Kidney (tissue), 14 donors: Measurements from ENCODE around the gene DNAAF8. TPM values are rescaled to one million over a fixed set of nuclear protein-coding genes. Genes with fewer than 3 reads are reported as not detected.
A peak's percentile ranks its signal among the peaks of the same experiment; 100 is the strongest.

Source experiments
- DNase-seq, 5 donors: peaks; one replicate each; pipeline ENCODE4 v3.0.0-alpha.2; 2013 to 2020
- FAIRE-seq: peaks from 2 replicates; lab custom pipeline; 2012; peaks lifted over from hg19 to GRCh38; lab: Jason Lieb, UNC
- H3K27ac ChIP-seq, 2 donors: one replicate each; pipeline ENCODE4 v1.7.0; 2013; ENCODE audit warnings: low read depth in 2 of 2, low read length in 2 of 2, inconsistent platforms in 1 of 2
- H3K27me3 ChIP-seq: one replicate; pipeline ENCODE4 v1.7.1; 2013; ENCODE audit warnings: low read length, inconsistent platforms; ENCODE audit not compliant: control insufficient read depth, insufficient read depth
- H3K36me3 ChIP-seq, 3 donors: one replicate each; pipeline versions ENCODE4 v1.7.0 to v1.7.1; 2013; ENCODE audit warnings: low read length in 3 of 3, control low read depth in 1 of 3, inconsistent platforms in 1 of 3; ENCODE audit not compliant: insufficient read depth in 3 of 3, control insufficient read depth in 2 of 3
- H3K4me1 ChIP-seq, 3 donors: one replicate each; pipeline versions ENCODE4 v1.7.0 to v1.7.1; 2013; ENCODE audit warnings: low read length in 3 of 3, inconsistent platforms in 1 of 3, low read depth in 1 of 3; ENCODE audit not compliant: control insufficient read depth in 2 of 3, insufficient read depth in 2 of 3
- H3K4me3 ChIP-seq, 3 donors: one replicate each; pipeline versions ENCODE4 v1.7.0 to v1.8.1; 2013; ENCODE audit warnings: low read length in 3 of 3, control low read depth in 1 of 3, inconsistent platforms in 1 of 3
- H3K9ac ChIP-seq, 3 donors: one replicate each; pipeline versions ENCODE4 v1.7.0 to v1.7.1; 2013; ENCODE audit warnings: low read length in 3 of 3, control low read depth in 1 of 3, inconsistent platforms in 1 of 3
- H3K9me3 ChIP-seq, 3 donors: one replicate each; pipeline versions ENCODE4 v1.7.0 to v1.7.1; 2013; ENCODE audit warnings: low read length in 3 of 3, control low read depth in 1 of 3, inconsistent platforms in 1 of 3; ENCODE audit not compliant: control insufficient read depth in 2 of 3, insufficient read depth in 1 of 3
- CTCF ChIP-seq: IDR thresholded peaks from 3 replicates; pipeline ENCODE4 v1.5.1; 2012; ENCODE audit warnings: mild to moderate bottlenecking, moderate library complexity, borderline replicate concordance; ENCODE audit not compliant: insufficient read depth; ENCODE audit errors: extremely low read depth
- intact Hi-C: fragments of 100-400 bp; cut with DNase I; formaldehyde crosslinking; loops from one replicate; pipeline ENCODE4 v1.11.1; 2022
- polyA plus RNA-seq: library from polyadenylated mRNA; stranded (reverse); fragments of 350-450 nt; fragmentation: Illumina TruSeq; extraction: RNeasy Lipid Tissue Mini Kit (QIAGEN cat#74804); gene quantifications from one replicate; pipeline ENCODE4 v1.2.3, GENCODE V29; 2014; ENCODE audit warnings: low read depth, low replicate concordance; ENCODE audit not compliant: insufficient read depth
- total RNA-seq: library from RNA; stranded (reverse); fragmentation: NEBNext Ultra II Directional; extraction: Animal tissue kit (Norgen Biotek cat#: 25700); gene quantifications from one replicate; pipeline ENCODE4 v1.2.1, GENCODE V29; 2021
- donor health status: control.
- donor health status: control.
- donor health status: control.
- donor health status: control.
- donor health status: control.
- donor health status: DM: yes; HTN: yes; CAD: no.
- donor health status: Normal renal cell carcinoma (clear cell type).

DNAAF8 gene
- total and polyA plus RNA-seq, 2 donors from 2014 or later, result 1.8 to 4.0 TPM

- peak in 1 of 5 donors; percentile 72 for DNase-seq
- H3K36me3 ChIP-seq, result peaks cover 5 to 20% (median 10%) of the 10 kb centered on the region in 3 donors
- H3K27me3 ChIP-seq, result no peaks in the 10 kb centered on the region
- peak overlapping the region in 1 of 3 donors; percentile 31 for H3K9ac ChIP-seq
- intact Hi-C loops, result no loop called here
- no peak for TF ChIP-seq CTCF
- FAIRE-seq, result no peak
- peak overlapping the region; percentile 57 to 91 for H3K27ac ChIP-seq
- peaks cover 0 to 35% (median 26%) of the 10 kb centered on the region in 3 donors for H3K4me1 ChIP-seq
- H3K4me3 ChIP-seq, result no peak overlapping the region
- no peaks in the 10 kb centered on the region for H3K9me3 ChIP-seq
These were observed 32.4 kb upstream of the DNAAF8 start for GRCh38 chr16:4701791-4702465.

GRCh38 chr16:4702466-4702808, 31.9 kb upstream of the DNAAF8 start:
- no peak for FAIRE-seq
- no peaks in the 10 kb centered on the region for H3K9me3 ChIP-seq

GRCh38 chr16:4703906-4704305, 30.4 kb upstream of the DNAAF8 start:
- DNase-seq, result peak in 1 of 5 donors; percentile 46
- H3K9ac ChIP-seq, result peak overlapping the region in 1 of 3 donors; percentile 26
- no peak for TF ChIP-seq CTCF
- FAIRE-seq, result no peak
- H3K36me3 ChIP-seq, result peaks cover 5 to 20% (median 10%) of the 10 kb centered on the region in 3 donors
- no peaks in the 10 kb centered on the region for H3K9me3 ChIP-seq
- H3K4me1 ChIP-seq, result peaks cover 0 to 35% (median 25%) of the 10 kb centered on the region in 3 donors
- no peaks in the 10 kb centered on the region for H3K27me3 ChIP-seq
- peak overlapping the region; percentile 73 to 82 for H3K27ac ChIP-seq
- no peak overlapping the region for H3K4me3 ChIP-seq
- intact Hi-C loops, result no loop called here

More at GRCh38 chr16:4702466-4702808, 31.9 kb upstream of the DNAAF8 start:
- Histone ChIP-seq H3K9ac (peak overlapping the region in 1 of 3 donors; percentile 31), H3K36me3 (peaks cover 5 to 20% (median 10%) of the 10 kb centered on the region in 3 donors), H3K27me3 (no peaks in the 10 kb centered on the region), H3K27ac (peak overlapping the region; percentile 90 to 91), H3K4me3 (peak overlapping the region in 2 of 3 donors; percentile 6 to 25), H3K4me1 (peaks cover 0 to 35% (median 25%) of the 10 kb centered on the region in 3 donors)
- intact Hi-C loops, result no loop called here
- TF ChIP-seq CTCF, result no peak
- peak in 1 of 5 donors; percentile 72 for DNase-seq
